Activated T-cell treated with anti-CD3 and anti-CD28 coated beads for 24 hours (primary cell): Measurements from ENCODE around the gene PLGRKT.
"Not testable (repeated sequence)": the region's sequence is repeated elsewhere in the genome, so short reads cannot be mapped to it uniquely, and the experiment has no call there.

Source experiments
- DNase-seq: peaks from one replicate; pipeline ENCODE4 v3.0.0-alpha.2; 2020; ENCODE audit warnings: low read depth

The PLGRKT gene, protein sequence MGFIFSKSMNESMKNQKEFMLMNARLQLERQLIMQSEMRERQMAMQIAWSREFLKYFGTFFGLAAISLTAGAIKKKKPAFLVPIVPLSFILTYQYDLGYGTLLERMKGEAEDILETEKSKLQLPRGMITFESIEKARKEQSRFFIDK

GRCh38 chr9:5437254-5438216 is at the start of gene PLGRKT:
Gene PLGRKT (minus strand): TSS chr9:5437925. CDS start chr9:5431977, 5,948 bp downstream.
- DNase-seq, result peak; percentile 86

DNA sequence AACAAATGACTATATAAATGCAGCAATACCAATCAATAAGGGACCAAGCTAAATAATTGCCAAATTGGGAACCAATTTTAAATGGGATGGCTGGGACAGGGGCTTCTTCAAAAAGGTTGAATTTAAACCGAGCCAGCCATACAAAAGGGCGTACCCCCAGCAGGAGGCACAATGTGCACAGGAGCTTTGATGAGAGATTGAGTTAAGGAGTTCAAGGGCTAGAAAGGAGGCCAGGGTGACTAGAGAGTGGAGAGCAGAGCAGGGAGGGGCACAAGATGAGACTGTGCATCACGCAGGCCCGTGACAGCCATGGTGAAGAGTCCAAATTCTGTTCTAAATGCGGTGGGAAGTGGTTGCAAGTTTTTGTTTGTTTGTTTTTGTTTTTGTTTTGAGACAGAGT is 49.3 kb upstream of the PLGRKT start:
- DNase-seq, result no peak

- DNase-seq, result no peak
These were observed 47.8 kb upstream of the PLGRKT start for GRCh38 chr9:5485378-5486085.

DNA sequence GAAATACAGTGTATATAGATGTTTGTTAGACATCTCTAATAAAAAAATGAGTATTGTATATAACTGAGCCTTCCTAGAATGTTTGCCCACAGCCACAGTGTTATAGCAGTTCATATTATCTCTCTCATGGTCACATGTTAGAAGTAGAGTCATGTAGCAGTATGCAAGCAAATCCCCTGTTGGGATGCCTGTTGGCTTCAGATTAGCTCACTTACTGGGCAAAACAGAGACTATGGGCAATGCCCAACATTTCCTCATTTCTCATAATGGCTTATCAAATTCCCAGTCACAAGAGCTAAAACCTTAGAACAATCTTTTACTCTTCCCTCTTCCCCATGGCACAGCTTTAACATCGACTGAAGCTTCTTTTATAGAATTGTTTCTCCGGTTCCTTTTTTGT is 45.6 kb upstream of the PLGRKT start:
- no peak for DNase-seq

- no peak for DNase-seq
These were observed 44.5 kb upstream of the PLGRKT start for GRCh38 chr9:5482194-5482593.

GRCh38 chr9:5481322-5482040 is 43.8 kb upstream of the PLGRKT start:
- no peak for DNase-seq

DNA sequence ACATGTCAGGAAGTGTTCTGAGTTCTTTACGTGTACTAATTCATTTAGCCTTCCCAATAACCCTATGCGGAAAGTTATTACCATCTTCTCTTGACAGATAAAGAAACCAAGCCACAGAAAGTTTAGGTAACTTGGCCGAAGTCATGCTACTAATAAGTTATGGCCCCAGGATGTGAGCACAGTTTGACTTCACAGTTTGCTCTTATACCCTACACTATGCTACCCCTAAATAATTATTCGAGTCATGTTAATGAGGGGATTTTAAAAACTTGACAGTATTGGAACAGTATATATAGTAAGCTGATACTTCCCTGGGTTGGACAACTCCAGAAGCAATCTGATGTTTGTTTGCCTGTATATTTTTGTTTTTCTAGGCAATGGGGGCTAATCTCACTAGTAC is 43.2 kb upstream of the PLGRKT start:
- DNase-seq, result no peak

- DNase-seq, result no peak
These were observed 42.4 kb upstream of the PLGRKT start for GRCh38 chr9:5479994-5480694.

GRCh38 chr9:5478206-5478605 is 40.5 kb upstream of the PLGRKT start:
- no peak for DNase-seq

DNA sequence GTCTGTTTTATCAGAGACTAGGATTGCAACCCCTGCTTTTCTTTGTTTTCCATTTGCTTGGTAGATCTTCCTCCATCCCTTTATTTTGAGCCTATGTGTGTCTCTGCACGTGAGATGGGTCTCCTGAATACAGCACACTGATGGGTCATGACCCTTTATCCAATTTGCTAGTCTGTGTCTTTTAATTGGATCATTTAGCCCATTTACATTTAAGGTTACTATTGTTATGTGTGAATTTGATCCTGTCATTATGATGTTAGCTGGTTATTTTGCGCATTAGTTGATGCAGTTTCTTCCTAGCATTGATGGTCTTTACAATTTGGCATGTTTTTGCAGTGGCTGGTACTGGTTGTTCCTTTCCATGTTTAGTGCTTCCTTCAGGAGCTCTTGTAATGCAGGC is 37.9 kb upstream of the PLGRKT start:
- DNase-seq, result not testable (repeated sequence)

DNA sequence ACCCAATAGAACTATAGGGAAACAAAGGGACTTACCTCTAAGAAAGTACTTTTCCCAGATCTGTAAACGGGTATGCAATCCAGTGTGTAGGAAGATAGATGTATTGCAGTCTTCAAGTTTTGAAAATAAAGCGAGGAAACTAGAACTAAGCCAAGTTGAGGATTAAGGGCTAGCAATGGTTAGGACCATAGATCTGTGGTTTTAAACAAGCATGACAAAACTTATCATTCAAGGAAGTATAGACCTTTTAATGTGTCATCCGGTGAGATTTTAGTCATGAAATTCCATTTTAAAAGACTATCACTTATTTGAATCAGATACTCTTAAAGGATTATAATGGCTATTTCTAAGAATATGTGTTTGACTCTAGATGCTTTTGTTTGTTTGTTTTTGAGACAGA is 33.1 kb upstream of the PLGRKT start:
- DNase-seq, result no peak

GRCh38 chr9:5470122-5470521 is 32.4 kb upstream of the PLGRKT start:
- DNase-seq, result no peak

GRCh38 chr9:5468850-5469249 is 31.1 kb upstream of the PLGRKT start:
- no peak for DNase-seq

- DNase-seq, result no peak
These were observed 29.0 kb upstream of the PLGRKT start for GRCh38 chr9:5466766-5467165.

DNA sequence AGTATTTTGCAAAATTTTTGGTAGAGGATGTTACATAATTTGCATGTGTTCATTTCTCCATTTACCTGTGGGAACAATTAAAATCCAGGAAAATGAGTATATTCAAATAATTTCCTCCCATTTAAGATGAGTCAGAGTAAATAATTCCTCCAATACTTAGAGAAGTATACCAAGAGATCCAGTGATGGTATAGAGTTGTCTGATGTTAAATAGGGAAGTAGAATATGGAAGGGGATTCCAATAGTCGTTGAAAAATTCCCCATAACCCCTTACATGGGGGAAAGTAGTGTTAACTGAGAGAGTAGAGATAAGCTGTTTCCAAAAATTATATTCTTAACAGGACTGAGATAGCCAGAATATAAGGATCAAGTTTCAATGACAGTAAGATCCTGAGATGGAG is 28.3 kb upstream of the PLGRKT start:
- no peak for DNase-seq

DNA sequence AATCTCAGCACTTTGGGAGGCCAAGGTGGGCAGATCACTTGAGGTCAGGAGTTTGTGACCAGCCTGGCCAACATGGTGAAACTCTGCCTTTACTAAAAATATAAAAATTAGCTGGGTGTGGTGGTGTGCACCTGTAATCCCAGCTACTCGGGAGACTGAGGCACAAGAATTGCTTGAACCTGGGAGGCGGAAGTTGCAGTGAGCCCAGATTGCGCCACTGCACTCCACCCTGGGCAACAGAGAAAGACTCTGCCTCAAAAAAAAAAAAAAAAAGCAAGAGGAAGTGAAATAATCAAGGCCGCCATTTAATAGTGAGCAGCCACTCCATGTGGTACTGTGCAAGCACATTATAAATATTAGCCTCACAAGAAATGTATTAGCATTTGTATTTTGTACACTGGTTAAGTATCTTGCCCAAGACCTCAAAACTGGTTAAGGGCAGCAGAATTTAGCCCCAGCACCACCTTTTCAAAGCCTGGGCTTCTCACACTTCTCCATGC is 27.2 kb upstream of the PLGRKT start:
- DNase-seq, result not testable (repeated sequence)

DNA sequence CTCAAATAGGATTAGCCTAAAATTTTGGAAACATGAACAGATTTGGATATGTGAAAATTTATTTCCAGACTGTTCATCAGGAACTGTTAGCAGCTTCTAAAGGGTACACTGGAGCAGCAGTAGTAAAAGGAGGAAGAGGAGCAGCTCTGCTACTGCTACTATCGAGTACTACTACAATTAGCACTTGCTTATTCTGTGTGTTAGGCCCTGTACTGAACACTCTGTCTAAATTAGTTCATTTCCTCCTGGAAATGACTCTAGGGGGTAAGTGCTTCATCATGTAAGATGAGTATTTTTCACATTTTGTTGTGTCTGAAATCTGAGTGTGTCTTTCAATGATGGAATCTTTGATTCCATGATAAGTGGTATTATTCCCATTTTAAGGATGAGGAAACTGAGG is 22.4 kb upstream of the PLGRKT start:
- no peak for DNase-seq

DNA sequence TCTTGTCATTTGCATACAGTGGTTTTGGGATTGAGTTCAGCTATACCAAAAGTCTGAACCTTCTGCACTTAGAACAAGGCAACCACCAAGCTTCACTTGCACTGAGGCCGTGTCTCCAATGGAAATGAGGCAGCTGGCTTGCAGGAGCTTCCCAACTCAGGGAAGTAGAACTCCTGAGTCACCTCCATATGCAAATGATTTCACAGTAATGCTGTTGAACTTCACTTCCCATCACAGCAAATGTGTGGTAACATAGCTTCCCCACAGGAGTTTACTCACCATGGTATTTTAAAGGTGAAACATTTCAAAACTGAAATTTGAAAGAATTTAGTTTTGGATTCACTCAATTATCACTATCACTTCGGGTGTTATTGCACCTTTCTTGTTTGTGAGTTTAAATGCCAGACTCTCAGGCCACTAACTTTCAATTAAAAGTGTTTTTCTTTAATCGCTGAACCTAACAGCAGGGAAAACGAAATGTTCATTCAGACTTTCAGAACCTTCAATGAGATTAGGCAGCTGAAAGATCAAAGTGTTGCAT is 21.6 kb upstream of the PLGRKT start:
- no peak for DNase-seq

GRCh38 chr9:5455181-5455580 is 17.5 kb upstream of the PLGRKT start:
- no peak for DNase-seq

GRCh38 chr9:5453673-5454072 is 15.9 kb upstream of the PLGRKT start:
- no peak for DNase-seq

DNA sequence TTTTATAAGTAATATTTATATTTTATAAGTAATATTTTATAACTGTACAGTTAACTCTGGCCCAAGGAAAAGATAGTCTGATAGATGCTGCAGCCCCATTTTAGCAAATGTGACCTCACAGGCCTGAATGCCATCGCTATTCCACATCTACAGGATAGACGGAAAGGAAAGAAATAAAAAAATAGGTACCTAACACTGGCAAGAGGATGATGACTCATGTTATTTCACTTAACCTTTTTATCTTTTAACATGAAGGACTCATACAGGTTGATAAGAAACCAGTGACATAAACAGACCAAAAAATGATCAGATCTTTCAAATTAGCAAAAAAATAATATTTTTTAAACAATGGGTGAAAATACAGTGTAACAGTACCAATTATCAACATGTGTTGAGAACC is 15.3 kb upstream of the PLGRKT start:
- DNase-seq, result no peak
